ENCODE measurements around the gene TCF7L2.

TCF7L2 gene

DNA sequence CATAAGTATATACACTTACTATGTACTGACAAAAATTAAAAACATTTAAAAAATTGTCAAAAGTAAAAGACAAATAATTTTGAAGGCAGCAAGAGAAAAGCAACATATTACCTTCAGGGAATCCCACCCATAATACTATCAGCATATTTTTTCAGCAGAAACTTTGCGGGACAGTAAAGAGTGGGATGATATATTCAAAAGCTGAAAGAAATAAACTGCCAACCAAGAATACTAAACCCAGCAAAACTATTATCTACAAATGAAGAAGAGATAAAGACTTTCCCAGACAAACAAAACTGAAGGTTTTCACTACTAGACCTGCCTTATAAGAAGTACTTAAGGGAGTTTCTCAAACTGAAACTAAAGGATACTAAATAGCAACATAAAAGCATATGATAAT, 257.9 kb downstream of the TCF7L2 start:
- no peak for DNase-seq

DNA sequence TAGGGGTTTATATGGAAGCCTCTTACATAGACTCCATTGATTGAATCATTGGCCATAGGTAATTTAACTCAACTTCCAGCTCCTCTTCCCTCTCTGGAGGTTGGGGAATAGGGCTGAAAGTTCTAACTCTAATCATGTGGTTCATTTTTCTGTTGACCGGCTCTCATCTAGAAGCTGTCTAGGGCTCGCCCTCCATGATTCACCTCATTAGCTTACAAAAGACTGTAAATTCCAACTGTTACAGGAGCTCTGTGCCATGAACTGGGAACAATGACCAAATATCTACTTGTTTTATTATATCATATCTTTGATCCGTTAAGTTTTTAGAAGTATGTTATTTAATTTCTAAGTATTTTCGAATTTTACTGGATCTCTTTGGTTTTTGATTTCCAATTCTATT, 263.0 kb downstream of the TCF7L2 start:
- no peak for DNase-seq

DNA sequence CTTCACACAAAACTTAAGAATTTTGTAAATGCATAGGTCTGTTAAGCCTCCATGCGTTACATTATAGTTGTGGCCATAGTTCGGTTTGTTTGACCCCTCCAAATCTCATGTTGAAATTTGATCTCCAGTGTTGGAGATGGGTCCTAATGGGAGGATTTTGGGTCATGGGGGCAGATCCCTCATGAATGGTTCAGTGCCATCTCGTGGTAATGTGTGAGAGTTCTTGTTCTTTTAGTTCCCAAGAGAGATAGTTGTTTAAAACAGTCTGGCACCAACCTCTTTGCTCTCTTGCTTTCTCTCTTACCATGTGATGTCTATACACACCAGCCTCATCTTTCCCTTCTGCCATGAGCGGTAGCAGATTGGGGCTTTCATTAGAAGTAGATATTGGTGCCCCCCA, 264.3 kb downstream of the TCF7L2 start:
- no peak for DNase-seq

DNA sequence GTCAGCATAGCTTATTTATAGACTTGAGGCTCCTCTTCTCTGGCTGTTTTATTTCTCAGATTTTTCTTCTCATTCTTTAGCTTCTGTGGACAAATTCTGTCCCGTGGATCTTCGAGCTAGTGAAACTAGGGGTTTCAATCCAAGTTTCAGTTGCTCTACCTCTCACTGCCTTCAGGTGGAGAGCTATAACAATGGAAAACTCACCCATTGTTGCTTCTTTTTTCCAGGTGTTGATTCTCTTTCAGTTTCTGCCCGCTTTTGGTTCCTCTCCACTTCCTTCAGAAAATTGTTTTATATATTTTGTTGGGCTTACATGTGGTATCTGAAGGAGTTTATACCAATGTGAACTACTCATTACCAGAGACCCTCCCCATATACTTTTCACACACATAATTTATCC, 266.1 kb downstream of the TCF7L2 start:
- DNase-seq = no peak

Data from SHP77 (cell line).